HepG2 (cell line): ENCODE results near the gene TTLL4. TPM values are rescaled to one million over a fixed set of nuclear protein-coding genes. Genes with fewer than 3 reads are reported as not detected.
A peak's percentile ranks its signal among the peaks of the same experiment; 100 is the strongest.

Experiments used
- BATF2 ChIP-seq: sonication (generic); formaldehyde crosslinking; IDR thresholded peaks from 2 replicates; pipeline ENCODE4 v1.8.0; 2022; ENCODE audit warnings: mild to moderate bottlenecking, missing genetic modification reagents, moderate library complexity
- BRD4 ChIP-seq: sonication (generic); formaldehyde crosslinking; IDR thresholded peaks from 2 replicates; pipeline ENCODE4 v1.4.0; 2020; ENCODE audit warnings: missing genetic modification reagents
- EP300 ChIP-seq, 3 experiments: sonication (generic) in 1 of 3; formaldehyde crosslinking in 1 of 3; IDR thresholded peaks; 2 replicates each; pipeline versions ENCODE4 v1.5.1 to v1.6.1; 2011 to 2020; ENCODE audit warnings: low read depth in 2 of 3, low read length in 2 of 3, borderline replicate concordance in 1 of 3, improper control_type of control experiment in 1 of 3, mild to moderate bottlenecking in 1 of 3, missing genetic modification reagents in 1 of 3, moderate library complexity in 1 of 3
- FOXJ3 ChIP-seq: sonication (generic); formaldehyde crosslinking; IDR thresholded peaks from 2 replicates; pipeline ENCODE4 v1.4.0; 2020; ENCODE audit warnings: missing genetic modification reagents, mild to moderate bottlenecking, borderline replicate concordance
- PPARG ChIP-seq: conservative IDR thresholded peaks from 2 replicates; pipeline ENCODE4 v1.6.1; 2016; ENCODE audit warnings: missing biosample characterization, missing genetic modification reagents
- SIN3A ChIP-seq: IDR thresholded peaks from 2 replicates; pipeline ENCODE4 v1.6.1; 2011; ENCODE audit warnings: low read depth, mild to moderate bottlenecking, control low read depth, low read length, borderline replicate concordance
- TCF7 ChIP-seq: sonication (generic); IDR thresholded peaks from 2 replicates; pipeline ENCODE4 v1.6.1; 2016; ENCODE audit warnings: antibody characterized with exemption, low read depth
- XBP1 ChIP-seq: sonication (generic); formaldehyde crosslinking; IDR thresholded peaks from 2 replicates; pipeline ENCODE4 v1.5.0; 2020; ENCODE audit warnings: missing genetic modification reagents
- ZKSCAN5 ChIP-seq: sonication (generic); formaldehyde crosslinking; IDR thresholded peaks from 2 replicates; pipeline ENCODE4 v1.5.1; 2020; ENCODE audit warnings: mild to moderate bottlenecking, missing genetic modification reagents
- ZMAT3 ChIP-seq: sonication (generic); formaldehyde crosslinking; conservative IDR thresholded peaks from 2 replicates; pipeline ENCODE4 v1.7.0; 2021; ENCODE audit warnings: missing genetic modification reagents
- ZNF253 ChIP-seq: sonication (generic); formaldehyde crosslinking; IDR thresholded peaks from 2 replicates; pipeline ENCODE4 v1.8.0; 2022; ENCODE audit warnings: mild to moderate bottlenecking, missing genetic modification reagents, borderline replicate concordance
- ZNF264 ChIP-seq: sonication (generic); formaldehyde crosslinking; IDR thresholded peaks from 2 replicates; pipeline ENCODE4 v1.4.0; 2020; ENCODE audit warnings: missing genetic modification reagents
- ZNF30 ChIP-seq: sonication (generic); formaldehyde crosslinking; IDR thresholded peaks from 2 replicates; pipeline ENCODE4 v1.5.0; 2020; ENCODE audit warnings: mild to moderate bottlenecking, missing genetic modification reagents
- ZNF407 ChIP-seq: sonication (generic); formaldehyde crosslinking; IDR thresholded peaks from one replicate; pipeline ENCODE4 v1.5.1; 2020; ENCODE audit warnings: mild to moderate bottlenecking, missing genetic modification reagents; ENCODE audit errors: not compliant biosample characterization
- ZNF503 ChIP-seq: sonication (generic); formaldehyde crosslinking; IDR thresholded peaks from 2 replicates; pipeline ENCODE4 v1.4.0; 2020; ENCODE audit warnings: missing genetic modification reagents
- ZNF598 ChIP-seq: sonication (generic); formaldehyde crosslinking; IDR thresholded peaks from 2 replicates; pipeline ENCODE4 v1.5.1; 2020; ENCODE audit warnings: mild to moderate bottlenecking, missing genetic modification reagents, borderline replicate concordance
- ZSCAN21 ChIP-seq: sonication (generic); formaldehyde crosslinking; IDR thresholded peaks from 2 replicates; pipeline ENCODE4 v1.8.0; 2022; ENCODE audit warnings: mild to moderate bottlenecking, missing genetic modification reagents, moderate library complexity, borderline replicate concordance
- polyA plus RNA-seq, 8 experiments: library from polyadenylated mRNA; depleted of rRNA in 3 of 8; stranded (reverse) in 7 of 8; unstranded in 1 of 8; fragments of >200 nt; fragmentation: Illumina TruSeq in 4 of 8; extraction: Trizol in 4 of 8; gene quantifications; 2 replicates each; pipeline versions ENCODE4 v1.2.1 to v1.2.3, GENCODE V29; 2011 to 2016; ENCODE audit warnings: low read depth in 4 of 8, missing spikeins in 1 of 8, mixed read lengths in 1 of 8; ENCODE audit not compliant: insufficient read depth in 1 of 8
- total RNA-seq, 5 experiments: library from RNA; depleted of rRNA; stranded (reverse); fragments of >200 nt; fragmentation: Illumina TruSeq; extraction: Trizol; gene quantifications; 2 replicates each; pipeline ENCODE4 v1.2.3, GENCODE V29; 2016; ENCODE audit warnings: low read depth in 1 of 5

TTLL4 gene
- total and polyA plus RNA-seq, 2 of the 13 experiments (the other 11 are each of a cell fraction or from before 2014, with no cell fraction given), result 77.5 to 84.6 TPM

- peak; percentile 99 to 100 for TF ChIP-seq EP300 (IDR thresholded peaks at IDR 0.05; ENCODE audit: low read depth in 2 of 2, low read length in 2 of 2)
- peak; percentile 99 for TF ChIP-seq EP300 (CRISPR knock-in tag; IDR thresholded peaks at IDR 0.05; ENCODE audit: borderline replicate concordance)
- no peak for TF ChIP-seq ZNF30 (CRISPR knock-in tag)
- peak; percentile 96 for TF ChIP-seq PPARG (CRISPR knock-in tag)
- TF ChIP-seq SIN3A, result peak; percentile 81
- TF ChIP-seq ZNF264 (CRISPR knock-in tag), result peak; percentile 98
- TF ChIP-seq ZNF503 (CRISPR knock-in tag), result peak; percentile 99
- no peak; the same call in 1 of the 2 replicates for TF ChIP-seq ZNF598 (CRISPR knock-in tag)
- TF ChIP-seq ZSCAN21 (CRISPR knock-in tag), result peak; percentile 34; the same call in 1 of the 2 replicates
- peak; percentile 83 for TF ChIP-seq XBP1
- no peak for TF ChIP-seq BATF2 (CRISPR knock-in tag)
- peak; percentile 95 for TF ChIP-seq BRD4 (CRISPR knock-in tag)
- peak; percentile 99 for TF ChIP-seq FOXJ3 (CRISPR knock-in tag)
- peak; percentile 95 for TF ChIP-seq TCF7
- TF ChIP-seq ZKSCAN5 (CRISPR knock-in tag), result no peak
- peak; percentile 35 for TF ChIP-seq ZNF407 (CRISPR knock-in tag)
- TF ChIP-seq ZNF253 (CRISPR knock-in tag), result no peak
- TF ChIP-seq ZMAT3 (CRISPR knock-in tag), result peak; percentile 82
Observed at GRCh38 chr2:218755567-218756404, 45.2 kb downstream of the TTLL4 start (continued).
